HEK293 (cell line): Measurements from ENCODE around the gene NMNAT2.

Experiments used
- HOXD13 ChIP-seq: sonication (generic); formaldehyde crosslinking; IDR thresholded peaks from 2 replicates; pipeline ENCODE4 v1.8.0; 2022; ENCODE audit warnings: missing genetic modification reagents, borderline replicate concordance
- YY1 ChIP-seq: fragments of 450-650 bp; formaldehyde crosslinking; IDR thresholded peaks from 2 replicates; pipeline ENCODE4 v1.5.1; 2018; ENCODE audit warnings: missing biosample characterization, missing genetic modification characterization
- ZFP3 ChIP-seq: fragments of 450-650 bp; formaldehyde crosslinking; IDR thresholded peaks from 2 replicates; pipeline ENCODE4 v1.5.1; 2016; ENCODE audit warnings: low read depth, missing biosample characterization, missing genetic modification characterization
- ZNF324 ChIP-seq: fragments of 450-650 bp; formaldehyde crosslinking; IDR thresholded peaks from 2 replicates; pipeline ENCODE4 v1.5.1; 2016; ENCODE audit warnings: missing biosample characterization, missing genetic modification characterization
- ZNF433 ChIP-seq: fragments of 450-650 bp; formaldehyde crosslinking; IDR thresholded peaks from 2 replicates; pipeline ENCODE4 v1.5.1; 2016; ENCODE audit warnings: missing biosample characterization, missing genetic modification characterization, low read depth
- ZNF600 ChIP-seq: fragments of 450-650 bp; formaldehyde crosslinking; IDR thresholded peaks from 2 replicates; pipeline ENCODE4 v1.5.1; 2016; ENCODE audit warnings: missing biosample characterization, missing genetic modification characterization
- ZNF707 ChIP-seq: fragments of 450-650 bp; formaldehyde crosslinking; IDR thresholded peaks from 2 replicates; pipeline ENCODE4 v1.5.1; 2016; ENCODE audit warnings: missing biosample characterization, missing genetic modification characterization
- TF ChIP-seq, protein P1 (sequence below): fragments of 450-650 bp; formaldehyde crosslinking; IDR thresholded peaks from 2 replicates; pipeline ENCODE4 v1.5.1; 2016; ENCODE audit warnings: missing biosample characterization, missing genetic modification characterization
- TF ChIP-seq, protein P2 (sequence below): fragments of 450-650 bp; formaldehyde crosslinking; IDR thresholded peaks from 2 replicates; pipeline ENCODE4 v1.5.1; 2016; ENCODE audit warnings: missing biosample characterization, missing genetic modification characterization
- TF ChIP-seq, protein P3 (sequence below): fragments of 450-650 bp; formaldehyde crosslinking; IDR thresholded peaks from 2 replicates; pipeline ENCODE4 v1.5.1; 2017; ENCODE audit warnings: missing biosample characterization, missing genetic modification characterization
- TF ChIP-seq, protein P4 (sequence below): fragments of 450-650 bp; formaldehyde crosslinking; IDR thresholded peaks from 2 replicates; pipeline ENCODE4 v1.5.1; 2016; ENCODE audit warnings: missing biosample characterization, missing genetic modification characterization
- TF ChIP-seq, protein P5 (sequence below): fragments of 450-650 bp; formaldehyde crosslinking; IDR thresholded peaks from 2 replicates; pipeline ENCODE4 v1.5.1; 2016; ENCODE audit warnings: missing biosample characterization, missing genetic modification characterization, low read depth
- TF ChIP-seq, protein P6 (sequence below): fragments of 450-650 bp; formaldehyde crosslinking; IDR thresholded peaks from 2 replicates; pipeline ENCODE4 v1.5.1; 2016; ENCODE audit warnings: missing biosample characterization, missing genetic modification characterization, low read depth
- TF ChIP-seq, protein P7 (sequence below): fragments of 450-650 bp; formaldehyde crosslinking; IDR thresholded peaks from 2 replicates; pipeline ENCODE4 v1.5.1; 2017; ENCODE audit warnings: missing biosample characterization, missing genetic modification characterization

DNA sequence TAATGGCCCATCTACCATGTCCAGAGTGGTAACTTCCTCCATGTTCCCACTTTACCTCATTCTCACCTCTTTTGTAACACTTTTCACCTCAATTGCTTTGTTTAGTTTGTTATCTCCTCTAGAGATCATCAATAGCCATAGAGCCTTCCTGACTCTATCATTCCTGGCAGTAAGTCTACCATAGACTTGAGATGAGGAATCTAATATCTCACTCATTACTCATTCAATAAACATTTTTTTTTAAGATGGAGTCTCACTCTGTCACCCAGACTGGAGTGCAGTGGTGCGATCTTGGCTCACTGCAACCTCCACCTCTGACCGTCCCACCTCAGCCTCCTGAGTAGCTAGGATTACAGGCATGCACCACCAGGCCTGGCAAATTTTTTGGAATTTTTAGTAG, 7.1 kb downstream of the NMNAT2 start:
- TF ChIP-seq, protein P1, sequence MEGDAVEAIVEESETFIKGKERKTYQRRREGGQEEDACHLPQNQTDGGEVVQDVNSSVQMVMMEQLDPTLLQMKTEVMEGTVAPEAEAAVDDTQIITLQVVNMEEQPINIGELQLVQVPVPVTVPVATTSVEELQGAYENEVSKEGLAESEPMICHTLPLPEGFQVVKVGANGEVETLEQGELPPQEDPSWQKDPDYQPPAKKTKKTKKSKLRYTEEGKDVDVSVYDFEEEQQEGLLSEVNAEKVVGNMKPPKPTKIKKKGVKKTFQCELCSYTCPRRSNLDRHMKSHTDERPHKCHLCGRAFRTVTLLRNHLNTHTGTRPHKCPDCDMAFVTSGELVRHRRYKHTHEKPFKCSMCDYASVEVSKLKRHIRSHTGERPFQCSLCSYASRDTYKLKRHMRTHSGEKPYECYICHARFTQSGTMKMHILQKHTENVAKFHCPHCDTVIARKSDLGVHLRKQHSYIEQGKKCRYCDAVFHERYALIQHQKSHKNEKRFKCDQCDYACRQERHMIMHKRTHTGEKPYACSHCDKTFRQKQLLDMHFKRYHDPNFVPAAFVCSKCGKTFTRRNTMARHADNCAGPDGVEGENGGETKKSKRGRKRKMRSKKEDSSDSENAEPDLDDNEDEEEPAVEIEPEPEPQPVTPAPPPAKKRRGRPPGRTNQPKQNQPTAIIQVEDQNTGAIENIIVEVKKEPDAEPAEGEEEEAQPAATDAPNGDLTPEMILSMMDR (tag by site-specific recombination) = no peak
- no peak for TF ChIP-seq ZNF600 (tag by site-specific recombination)
- no peak for TF ChIP-seq YY1
- TF ChIP-seq ZNF707 = no peak
- no peak for TF ChIP-seq HOXD13 (CRISPR knock-in tag)
- TF ChIP-seq, protein P2, sequence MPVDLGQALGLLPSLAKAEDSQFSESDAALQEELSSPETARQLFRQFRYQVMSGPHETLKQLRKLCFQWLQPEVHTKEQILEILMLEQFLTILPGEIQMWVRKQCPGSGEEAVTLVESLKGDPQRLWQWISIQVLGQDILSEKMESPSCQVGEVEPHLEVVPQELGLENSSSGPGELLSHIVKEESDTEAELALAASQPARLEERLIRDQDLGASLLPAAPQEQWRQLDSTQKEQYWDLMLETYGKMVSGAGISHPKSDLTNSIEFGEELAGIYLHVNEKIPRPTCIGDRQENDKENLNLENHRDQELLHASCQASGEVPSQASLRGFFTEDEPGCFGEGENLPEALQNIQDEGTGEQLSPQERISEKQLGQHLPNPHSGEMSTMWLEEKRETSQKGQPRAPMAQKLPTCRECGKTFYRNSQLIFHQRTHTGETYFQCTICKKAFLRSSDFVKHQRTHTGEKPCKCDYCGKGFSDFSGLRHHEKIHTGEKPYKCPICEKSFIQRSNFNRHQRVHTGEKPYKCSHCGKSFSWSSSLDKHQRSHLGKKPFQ (tag by site-specific recombination) = no peak
- TF ChIP-seq, protein P3, sequence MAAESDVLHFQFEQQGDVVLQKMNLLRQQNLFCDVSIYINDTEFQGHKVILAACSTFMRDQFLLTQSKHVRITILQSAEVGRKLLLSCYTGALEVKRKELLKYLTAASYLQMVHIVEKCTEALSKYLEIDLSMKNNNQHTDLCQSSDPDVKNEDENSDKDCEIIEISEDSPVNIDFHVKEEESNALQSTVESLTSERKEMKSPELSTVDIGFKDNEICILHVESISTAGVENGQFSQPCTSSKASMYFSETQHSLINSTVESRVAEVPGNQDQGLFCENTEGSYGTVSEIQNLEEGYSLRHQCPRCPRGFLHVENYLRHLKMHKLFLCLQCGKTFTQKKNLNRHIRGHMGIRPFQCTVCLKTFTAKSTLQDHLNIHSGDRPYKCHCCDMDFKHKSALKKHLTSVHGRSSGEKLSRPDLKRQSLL = no peak
- TF ChIP-seq, protein P4, sequence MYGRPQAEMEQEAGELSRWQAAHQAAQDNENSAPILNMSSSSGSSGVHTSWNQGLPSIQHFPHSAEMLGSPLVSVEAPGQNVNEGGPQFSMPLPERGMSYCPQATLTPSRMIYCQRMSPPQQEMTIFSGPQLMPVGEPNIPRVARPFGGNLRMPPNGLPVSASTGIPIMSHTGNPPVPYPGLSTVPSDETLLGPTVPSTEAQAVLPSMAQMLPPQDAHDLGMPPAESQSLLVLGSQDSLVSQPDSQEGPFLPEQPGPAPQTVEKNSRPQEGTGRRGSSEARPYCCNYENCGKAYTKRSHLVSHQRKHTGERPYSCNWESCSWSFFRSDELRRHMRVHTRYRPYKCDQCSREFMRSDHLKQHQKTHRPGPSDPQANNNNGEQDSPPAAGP (tag by site-specific recombination) = no peak
- no peak for TF ChIP-seq ZNF324
- TF ChIP-seq, protein P5, sequence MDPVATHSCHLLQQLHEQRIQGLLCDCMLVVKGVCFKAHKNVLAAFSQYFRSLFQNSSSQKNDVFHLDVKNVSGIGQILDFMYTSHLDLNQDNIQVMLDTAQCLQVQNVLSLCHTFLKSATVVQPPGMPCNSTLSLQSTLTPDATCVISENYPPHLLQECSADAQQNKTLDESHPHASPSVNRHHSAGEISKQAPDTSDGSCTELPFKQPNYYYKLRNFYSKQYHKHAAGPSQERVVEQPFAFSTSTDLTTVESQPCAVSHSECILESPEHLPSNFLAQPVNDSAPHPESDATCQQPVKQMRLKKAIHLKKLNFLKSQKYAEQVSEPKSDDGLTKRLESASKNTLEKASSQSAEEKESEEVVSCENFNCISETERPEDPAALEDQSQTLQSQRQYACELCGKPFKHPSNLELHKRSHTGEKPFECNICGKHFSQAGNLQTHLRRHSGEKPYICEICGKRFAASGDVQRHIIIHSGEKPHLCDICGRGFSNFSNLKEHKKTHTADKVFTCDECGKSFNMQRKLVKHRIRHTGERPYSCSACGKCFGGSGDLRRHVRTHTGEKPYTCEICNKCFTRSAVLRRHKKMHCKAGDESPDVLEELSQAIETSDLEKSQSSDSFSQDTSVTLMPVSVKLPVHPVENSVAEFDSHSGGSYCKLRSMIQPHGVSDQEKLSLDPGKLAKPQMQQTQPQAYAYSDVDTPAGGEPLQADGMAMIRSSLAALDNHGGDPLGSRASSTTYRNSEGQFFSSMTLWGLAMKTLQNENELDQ (tag by site-specific recombination) = no peak
- TF ChIP-seq ZNF433 = no peak
- TF ChIP-seq, protein P6, sequence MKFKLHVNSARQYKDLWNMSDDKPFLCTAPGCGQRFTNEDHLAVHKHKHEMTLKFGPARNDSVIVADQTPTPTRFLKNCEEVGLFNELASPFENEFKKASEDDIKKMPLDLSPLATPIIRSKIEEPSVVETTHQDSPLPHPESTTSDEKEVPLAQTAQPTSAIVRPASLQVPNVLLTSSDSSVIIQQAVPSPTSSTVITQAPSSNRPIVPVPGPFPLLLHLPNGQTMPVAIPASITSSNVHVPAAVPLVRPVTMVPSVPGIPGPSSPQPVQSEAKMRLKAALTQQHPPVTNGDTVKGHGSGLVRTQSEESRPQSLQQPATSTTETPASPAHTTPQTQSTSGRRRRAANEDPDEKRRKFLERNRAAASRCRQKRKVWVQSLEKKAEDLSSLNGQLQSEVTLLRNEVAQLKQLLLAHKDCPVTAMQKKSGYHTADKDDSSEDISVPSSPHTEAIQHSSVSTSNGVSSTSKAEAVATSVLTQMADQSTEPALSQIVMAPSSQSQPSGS (tag by site-specific recombination) = no peak
- no peak for TF ChIP-seq ZFP3
- TF ChIP-seq, protein P7, sequence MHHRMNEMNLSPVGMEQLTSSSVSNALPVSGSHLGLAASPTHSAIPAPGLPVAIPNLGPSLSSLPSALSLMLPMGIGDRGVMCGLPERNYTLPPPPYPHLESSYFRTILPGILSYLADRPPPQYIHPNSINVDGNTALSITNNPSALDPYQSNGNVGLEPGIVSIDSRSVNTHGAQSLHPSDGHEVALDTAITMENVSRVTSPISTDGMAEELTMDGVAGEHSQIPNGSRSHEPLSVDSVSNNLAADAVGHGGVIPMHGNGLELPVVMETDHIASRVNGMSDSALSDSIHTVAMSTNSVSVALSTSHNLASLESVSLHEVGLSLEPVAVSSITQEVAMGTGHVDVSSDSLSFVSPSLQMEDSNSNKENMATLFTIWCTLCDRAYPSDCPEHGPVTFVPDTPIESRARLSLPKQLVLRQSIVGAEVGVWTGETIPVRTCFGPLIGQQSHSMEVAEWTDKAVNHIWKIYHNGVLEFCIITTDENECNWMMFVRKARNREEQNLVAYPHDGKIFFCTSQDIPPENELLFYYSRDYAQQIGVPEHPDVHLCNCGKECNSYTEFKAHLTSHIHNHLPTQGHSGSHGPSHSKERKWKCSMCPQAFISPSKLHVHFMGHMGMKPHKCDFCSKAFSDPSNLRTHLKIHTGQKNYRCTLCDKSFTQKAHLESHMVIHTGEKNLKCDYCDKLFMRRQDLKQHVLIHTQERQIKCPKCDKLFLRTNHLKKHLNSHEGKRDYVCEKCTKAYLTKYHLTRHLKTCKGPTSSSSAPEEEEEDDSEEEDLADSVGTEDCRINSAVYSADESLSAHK (tag by site-specific recombination) = no peak
